ENCODE data around the gene ODC1.

DNA sequence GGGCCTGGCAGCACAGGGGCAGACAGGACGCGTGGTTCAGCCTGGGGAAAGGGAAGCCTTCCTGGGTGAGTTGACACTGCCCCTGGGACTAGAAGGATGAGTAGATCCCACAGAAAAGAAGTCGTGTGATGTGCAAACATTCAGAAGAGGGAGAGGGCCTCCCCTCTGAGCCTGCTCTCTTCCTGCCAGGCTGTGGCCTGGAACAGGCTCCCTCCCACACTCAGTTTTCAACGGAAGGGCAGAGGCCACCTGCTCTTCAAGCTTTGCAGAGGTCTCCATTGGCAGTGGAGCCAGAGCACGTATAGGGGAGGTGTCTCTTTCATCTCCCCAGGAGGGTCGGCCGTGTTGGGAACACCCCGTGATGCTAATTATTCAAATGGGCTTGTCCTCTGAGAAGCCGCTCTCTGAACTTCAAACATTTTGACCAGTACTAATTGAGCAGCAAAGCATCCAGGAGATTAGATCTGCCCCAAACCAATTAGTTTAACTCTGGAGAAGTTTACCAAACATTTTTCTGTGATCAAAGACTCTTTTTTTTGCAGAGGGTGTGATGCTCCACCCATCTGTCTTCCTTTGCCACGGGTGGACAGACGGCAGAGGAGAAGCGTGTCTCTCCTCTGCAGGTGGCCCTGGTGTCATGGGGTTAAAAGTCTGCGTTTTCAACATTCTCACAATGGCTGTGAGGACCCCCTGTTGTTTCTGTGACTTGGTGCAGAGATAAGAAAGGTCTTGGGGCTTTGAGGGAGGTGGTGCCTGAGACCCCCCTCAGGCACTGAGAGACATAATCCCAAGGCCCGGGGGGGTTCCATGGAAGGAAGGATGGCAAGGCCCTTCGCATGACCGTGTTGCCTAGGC lies 29.5 kb upstream of the ODC1 start:
- TF ChIP-seq, protein P1, sequence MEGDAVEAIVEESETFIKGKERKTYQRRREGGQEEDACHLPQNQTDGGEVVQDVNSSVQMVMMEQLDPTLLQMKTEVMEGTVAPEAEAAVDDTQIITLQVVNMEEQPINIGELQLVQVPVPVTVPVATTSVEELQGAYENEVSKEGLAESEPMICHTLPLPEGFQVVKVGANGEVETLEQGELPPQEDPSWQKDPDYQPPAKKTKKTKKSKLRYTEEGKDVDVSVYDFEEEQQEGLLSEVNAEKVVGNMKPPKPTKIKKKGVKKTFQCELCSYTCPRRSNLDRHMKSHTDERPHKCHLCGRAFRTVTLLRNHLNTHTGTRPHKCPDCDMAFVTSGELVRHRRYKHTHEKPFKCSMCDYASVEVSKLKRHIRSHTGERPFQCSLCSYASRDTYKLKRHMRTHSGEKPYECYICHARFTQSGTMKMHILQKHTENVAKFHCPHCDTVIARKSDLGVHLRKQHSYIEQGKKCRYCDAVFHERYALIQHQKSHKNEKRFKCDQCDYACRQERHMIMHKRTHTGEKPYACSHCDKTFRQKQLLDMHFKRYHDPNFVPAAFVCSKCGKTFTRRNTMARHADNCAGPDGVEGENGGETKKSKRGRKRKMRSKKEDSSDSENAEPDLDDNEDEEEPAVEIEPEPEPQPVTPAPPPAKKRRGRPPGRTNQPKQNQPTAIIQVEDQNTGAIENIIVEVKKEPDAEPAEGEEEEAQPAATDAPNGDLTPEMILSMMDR (IDR thresholded peaks at IDR 0.05): no peak
- TF ChIP-seq FOXJ3 (CRISPR knock-in tag; IDR thresholded peaks at IDR 0.05; ENCODE audit: borderline replicate concordance): no peak
- TF ChIP-seq ZNF423 (CRISPR knock-in tag; IDR thresholded peaks at IDR 0.05): peak; percentile 80
- no peak for TF ChIP-seq SMAD4 (CRISPR knock-in tag; IDR thresholded peaks at IDR 0.05)
- TF ChIP-seq IRF2 (CRISPR knock-in tag; IDR thresholded peaks at IDR 0.05; ENCODE audit: borderline replicate concordance, low read depth): no peak
- TF ChIP-seq, protein P2, sequence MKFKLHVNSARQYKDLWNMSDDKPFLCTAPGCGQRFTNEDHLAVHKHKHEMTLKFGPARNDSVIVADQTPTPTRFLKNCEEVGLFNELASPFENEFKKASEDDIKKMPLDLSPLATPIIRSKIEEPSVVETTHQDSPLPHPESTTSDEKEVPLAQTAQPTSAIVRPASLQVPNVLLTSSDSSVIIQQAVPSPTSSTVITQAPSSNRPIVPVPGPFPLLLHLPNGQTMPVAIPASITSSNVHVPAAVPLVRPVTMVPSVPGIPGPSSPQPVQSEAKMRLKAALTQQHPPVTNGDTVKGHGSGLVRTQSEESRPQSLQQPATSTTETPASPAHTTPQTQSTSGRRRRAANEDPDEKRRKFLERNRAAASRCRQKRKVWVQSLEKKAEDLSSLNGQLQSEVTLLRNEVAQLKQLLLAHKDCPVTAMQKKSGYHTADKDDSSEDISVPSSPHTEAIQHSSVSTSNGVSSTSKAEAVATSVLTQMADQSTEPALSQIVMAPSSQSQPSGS (CRISPR knock-in tag; IDR thresholded peaks at IDR 0.05; ENCODE audit: borderline replicate concordance, low read depth): no peak
